Mesenchymal stem cell (in vitro differentiated cells and primary cell): ENCODE measurements around the gene CEMIP2.

ENCODE experiments used
- DNase-seq: peaks from one replicate; pipeline ENCODE4 v3.0.0-alpha.2; 2013
- H2AFZ ChIP-seq: one replicate; pipeline ENCODE4 v1.6.1; 2013; ENCODE audit warnings: low read depth, mild to moderate bottlenecking, control low read depth, inconsistent platforms, low read length, moderate library complexity
- H2AK5ac ChIP-seq: 2 replicates; pipeline ENCODE4 v1.6.1; 2013; ENCODE audit warnings: low read length, moderate library complexity, mild to moderate bottlenecking, inconsistent platforms; ENCODE audit not compliant: severe bottlenecking
- H2BK120ac ChIP-seq: one replicate; pipeline ENCODE4 v1.6.1; 2013; ENCODE audit warnings: low read depth, mild to moderate bottlenecking, inconsistent platforms, low read length, moderate library complexity
- H2BK12ac ChIP-seq, 2 experiments: one replicate each; pipeline ENCODE4 v1.6.1; 2013; ENCODE audit warnings: inconsistent platforms in 2 of 2, low read length in 2 of 2, mild to moderate bottlenecking in 2 of 2, moderate library complexity in 2 of 2, control low read depth in 1 of 2
- H2BK15ac ChIP-seq: one replicate; pipeline ENCODE4 v1.6.1; 2013; ENCODE audit warnings: mild to moderate bottlenecking, low read depth, inconsistent platforms; ENCODE audit not compliant: poor library complexity, severe bottlenecking
- H2BK5ac ChIP-seq: 2 replicates; pipeline ENCODE4 v1.6.1; 2013; ENCODE audit warnings: low read depth, mild to moderate bottlenecking, low read length, control low read depth, inconsistent platforms; ENCODE audit not compliant: poor library complexity, severe bottlenecking
- H3K14ac ChIP-seq, 2 experiments: one replicate each; pipeline ENCODE4 v1.6.1; 2013; ENCODE audit warnings: inconsistent platforms in 2 of 2, low read length in 2 of 2, control low read depth in 1 of 2, mild to moderate bottlenecking in 1 of 2, moderate library complexity in 1 of 2
- H3K18ac ChIP-seq, 2 experiments: one replicate each; pipeline ENCODE4 v1.6.1; 2013; ENCODE audit warnings: inconsistent platforms in 2 of 2, low read length in 2 of 2, control low read depth in 1 of 2, low read depth in 1 of 2, mild to moderate bottlenecking in 1 of 2
- H3K23ac ChIP-seq, 2 experiments: one replicate each; pipeline ENCODE4 v1.6.1; 2013; ENCODE audit warnings: inconsistent platforms in 2 of 2, low read length in 2 of 2, mild to moderate bottlenecking in 2 of 2, moderate library complexity in 2 of 2, control low read depth in 1 of 2
- H3K27ac ChIP-seq: 2 replicates; pipeline ENCODE4 v1.5.1; 2013; ENCODE audit warnings: mild to moderate bottlenecking, moderate library complexity, low read length, control low read depth, inconsistent platforms; ENCODE audit not compliant: poor library complexity, severe bottlenecking
- H3K27me3 ChIP-seq, 2 experiments: 2 replicates each; pipeline versions ENCODE4 v1.6.1 to v1.7.0; 2013; ENCODE audit warnings: low read length in 2 of 2, mild to moderate bottlenecking in 2 of 2, moderate library complexity in 2 of 2, control low read depth in 1 of 2, inconsistent platforms in 1 of 2; ENCODE audit not compliant: control insufficient read depth in 1 of 2, insufficient read depth in 1 of 2
- H3K36me3 ChIP-seq, 2 experiments: 2 replicates each; pipeline versions ENCODE4 v1.6.1 to v1.7.0; 2013; ENCODE audit warnings: low read length in 2 of 2, control low read depth in 1 of 2, inconsistent platforms in 1 of 2, low read depth in 1 of 2, mild to moderate bottlenecking in 1 of 2; ENCODE audit not compliant: insufficient read depth in 2 of 2, control insufficient read depth in 1 of 2
- H3K4ac ChIP-seq, 2 experiments: one replicate each; pipeline ENCODE4 v1.6.1; 2013; ENCODE audit warnings: inconsistent platforms in 2 of 2, low read length in 2 of 2, mild to moderate bottlenecking in 2 of 2, moderate library complexity in 2 of 2, control low read depth in 1 of 2, low read depth in 1 of 2
- H3K4me1 ChIP-seq: 2 replicates; pipeline ENCODE4 v1.6.1; 2013; ENCODE audit warnings: low read depth, low read length, control low read depth; ENCODE audit not compliant: control insufficient read depth, insufficient read depth
- H3K4me2 ChIP-seq: 2 replicates; pipeline ENCODE4 v1.6.1; 2013; ENCODE audit warnings: low read length, mild to moderate bottlenecking, inconsistent platforms; ENCODE audit not compliant: poor library complexity, severe bottlenecking
- H3K4me3 ChIP-seq, 2 experiments: 2 replicates each; pipeline versions ENCODE4 v1.5.1 to v1.7.0; 2013; ENCODE audit warnings: low read length in 2 of 2, mild to moderate bottlenecking in 2 of 2, control low read depth in 1 of 2, low read depth in 1 of 2; ENCODE audit not compliant: insufficient read depth in 1 of 2
- H3K79me1 ChIP-seq: replicated peaks from 2 replicates; pipeline ENCODE4 v1.6.1; 2013; ENCODE audit warnings: mild to moderate bottlenecking, control low read depth, low read length, inconsistent platforms; ENCODE audit not compliant: poor library complexity, severe bottlenecking
- H3K9ac ChIP-seq: 2 replicates; pipeline ENCODE4 v1.7.0; 2013; ENCODE audit warnings: mild to moderate bottlenecking, low read length, moderate library complexity
- H3K9me3 ChIP-seq: 2 replicates; pipeline ENCODE4 v1.7.0; 2013; ENCODE audit warnings: mild to moderate bottlenecking, low read length; ENCODE audit not compliant: control insufficient read depth
- H4K8ac ChIP-seq: one replicate; pipeline ENCODE4 v1.6.1; 2013; ENCODE audit warnings: inconsistent platforms, mild to moderate bottlenecking, low read length, moderate library complexity
- H4K91ac ChIP-seq: one replicate; pipeline ENCODE4 v1.6.1; 2013; ENCODE audit warnings: mild to moderate bottlenecking, low read length, inconsistent platforms
- WGBS: methylation state at CpG from one replicate; pipeline ENCODE4 v1.1.7; 2013; ENCODE audit warnings: mixed read lengths; 5-methylcytosine and 5-hydroxymethylcytosine counted together

Gene CEMIP2

DNA sequence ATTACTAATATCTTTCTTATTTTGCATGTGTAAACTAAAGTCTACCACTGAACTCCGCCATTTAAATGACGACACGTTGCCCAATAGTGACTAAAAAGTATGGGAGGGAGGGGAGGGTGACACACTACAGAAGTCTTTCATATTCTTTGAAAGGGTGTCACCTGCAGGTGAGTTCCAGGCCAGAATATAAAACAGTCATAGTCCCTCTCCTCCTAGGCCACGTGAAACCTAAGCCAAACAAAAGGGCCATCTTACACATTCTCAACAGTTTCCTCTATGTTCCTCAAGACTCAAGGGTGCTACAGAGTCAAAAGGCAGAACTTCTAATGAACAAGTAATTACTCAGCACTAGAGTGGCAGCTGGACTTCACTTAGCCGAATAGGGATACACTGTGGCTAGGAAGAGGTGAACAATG, 6.4 kb downstream of the CEMIP2 start:
- no peak overlapping the region for H4K91ac ChIP-seq
- H3K27ac ChIP-seq: peak overlapping the region; percentile 94
- H4K8ac ChIP-seq: no peak overlapping the region
- H3K4me3 ChIP-seq: no peak overlapping the region
- no peak for DNase-seq
- H2AFZ ChIP-seq: no peak overlapping the region
- H3K79me1 ChIP-seq: no peaks in the 10 kb centered on the region
- no peak overlapping the region for H2BK120ac ChIP-seq
- no peak overlapping the region for H3K9ac ChIP-seq
- H3K36me3 ChIP-seq: no peaks in the 10 kb centered on the region
- WGBS: 89% methylated on average over 5 of the region's 5 CpGs
- H2BK12ac ChIP-seq: no peak overlapping the region
- no peak overlapping the region for H3K23ac ChIP-seq
- H3K4me1 ChIP-seq: peaks cover 10% of the 10 kb centered on the region
- no peak overlapping the region for H3K14ac ChIP-seq
- peak overlapping the region; percentile 92 for H2AK5ac ChIP-seq
- peak overlapping the region in 1 of 2 experiments; percentile 69 for H3K4ac ChIP-seq
- H3K27me3 ChIP-seq: no peaks in the 10 kb centered on the region
- H2BK5ac ChIP-seq: no peak overlapping the region
- no peak overlapping the region for H2BK15ac ChIP-seq
- H3K9me3 ChIP-seq: no peaks in the 10 kb centered on the region
- H3K18ac ChIP-seq: peak overlapping the region in 1 of 2 experiments; percentile 52
- no peak overlapping the region for H3K4me2 ChIP-seq

GRCh38 chr9:71760901-71761300, 7.4 kb downstream of the CEMIP2 start:
- H3K4me2 ChIP-seq: no peak overlapping the region
- H4K8ac ChIP-seq: no peak overlapping the region
- H2AFZ ChIP-seq: no peak overlapping the region
- H3K27ac ChIP-seq: peak overlapping the region; percentile 1
- H2BK15ac ChIP-seq: no peak overlapping the region
- no peak for DNase-seq
- no peaks in the 10 kb centered on the region for H3K9me3 ChIP-seq
- no peak overlapping the region for H3K4ac ChIP-seq
- H3K14ac ChIP-seq: peak overlapping the region in 1 of 2 experiments; percentile 86
- H4K91ac ChIP-seq: no peak overlapping the region
- H3K4me3 ChIP-seq: no peak overlapping the region
- peaks cover 9% of the 10 kb centered on the region for H3K4me1 ChIP-seq
- no peaks in the 10 kb centered on the region for H3K79me1 ChIP-seq
- H2BK12ac ChIP-seq: no peak overlapping the region
- no peak overlapping the region for H3K9ac ChIP-seq
- H3K23ac ChIP-seq: no peak overlapping the region
- peak overlapping the region in 1 of 2 experiments; percentile 87 for H3K18ac ChIP-seq
- H3K27me3 ChIP-seq: no peaks in the 10 kb centered on the region
- peak overlapping the region; percentile 95 for H2AK5ac ChIP-seq
- WGBS: 65% methylated on average over 5 of the region's 5 CpGs
- no peak overlapping the region for H2BK120ac ChIP-seq
- no peak overlapping the region for H2BK5ac ChIP-seq
- H3K36me3 ChIP-seq: no peaks in the 10 kb centered on the region

DNA sequence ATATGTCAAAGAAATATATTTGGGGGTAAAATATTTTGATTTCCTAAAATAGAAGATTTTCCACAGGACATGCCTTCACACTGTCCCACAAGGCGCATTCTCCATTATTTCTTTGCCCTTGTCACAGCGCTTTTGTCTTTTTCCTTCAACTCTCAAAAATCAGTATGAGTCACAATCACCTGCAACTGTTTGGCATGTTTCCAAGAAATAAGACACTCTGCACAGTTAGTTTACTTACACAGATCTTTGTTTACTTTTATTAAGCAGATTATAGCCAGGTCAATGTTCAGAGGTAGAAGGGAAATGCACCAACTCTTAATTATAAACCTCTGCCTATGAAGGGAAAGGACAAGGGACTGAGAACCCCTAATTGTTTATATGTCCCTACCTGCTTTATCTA, 9.5 kb downstream of the CEMIP2 start:
- Histone ChIP-seq H3K9me3 (no peaks in the 10 kb centered on the region), H2AFZ (no peak overlapping the region), H2BK5ac (no peak overlapping the region), H2AK5ac (no peak overlapping the region), H3K4me1 (peaks cover 11% of the 10 kb centered on the region), H3K27me3 (no peaks in the 10 kb centered on the region), H3K14ac (no peak overlapping the region), H4K91ac (no peak overlapping the region), H3K9ac (no peak overlapping the region), H3K23ac (no peak overlapping the region), H3K18ac (no peak overlapping the region), H3K36me3 (no peaks in the 10 kb centered on the region), H2BK15ac (no peak overlapping the region), H2BK12ac (no peak overlapping the region), H3K4ac (no peak overlapping the region), H3K27ac (no peak overlapping the region), H3K79me1 (no peaks in the 10 kb centered on the region), H2BK120ac (no peak overlapping the region), H4K8ac (no peak overlapping the region), H3K4me2 (no peak overlapping the region), H3K4me3 (no peak overlapping the region)
- 75% methylated on average over 2 of the region's 2 CpGs for WGBS
- peak; percentile 55 for DNase-seq

DNA sequence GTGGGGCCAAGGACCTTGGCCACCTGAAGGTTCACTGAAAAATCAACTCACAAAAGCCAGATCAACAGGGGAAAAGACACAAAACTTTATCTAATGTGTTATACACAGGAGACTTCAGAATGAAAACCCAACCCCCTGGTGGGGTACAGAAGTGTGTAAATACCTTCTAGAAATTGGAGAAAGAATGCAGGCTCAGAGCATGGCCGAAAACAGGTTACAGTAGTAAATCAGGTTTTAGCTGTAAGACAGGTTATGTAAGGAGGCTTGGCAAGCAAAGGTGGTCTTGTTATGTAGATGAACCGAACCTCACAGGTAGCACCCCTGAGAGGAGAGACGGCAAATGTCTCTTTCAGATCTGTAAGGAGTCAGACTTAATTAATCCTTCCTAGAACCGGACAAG, 10.0 kb downstream of the CEMIP2 start:
- H3K36me3 ChIP-seq: no peaks in the 10 kb centered on the region
- no peak overlapping the region for H2AFZ ChIP-seq
- H3K23ac ChIP-seq: no peak overlapping the region
- H2BK12ac ChIP-seq: no peak overlapping the region
- 78% methylated on average over 3 of the region's 4 CpGs for WGBS
- no peaks in the 10 kb centered on the region for H3K79me1 ChIP-seq
- H3K4ac ChIP-seq: no peak overlapping the region
- H3K27ac ChIP-seq: peak overlapping the region; percentile 8
- no peak overlapping the region for H2BK120ac ChIP-seq
- peak overlapping the region; percentile 16 for H3K4me2 ChIP-seq
- DNase-seq: no peak
- H2BK15ac ChIP-seq: no peak overlapping the region
- no peak overlapping the region for H3K18ac ChIP-seq
- H3K27me3 ChIP-seq: no peaks in the 10 kb centered on the region
- no peaks in the 10 kb centered on the region for H3K9me3 ChIP-seq
- no peak overlapping the region for H4K8ac ChIP-seq
- no peak overlapping the region for H4K91ac ChIP-seq
- H3K4me1 ChIP-seq: peaks cover 11% of the 10 kb centered on the region
- no peak overlapping the region for H2AK5ac ChIP-seq
- H3K4me3 ChIP-seq: no peak overlapping the region
- H2BK5ac ChIP-seq: no peak overlapping the region
- no peak overlapping the region for H3K14ac ChIP-seq
- H3K9ac ChIP-seq: no peak overlapping the region
